SK-N-SH (cell line): Measurements from ENCODE around the gene SLC8A1. TPM values are rescaled to one million over a fixed set of nuclear protein-coding genes. Genes with fewer than 3 reads are reported as not detected.

Source experiments
- CTCF ChIA-PET: fragments of 300-600, 350-600 bp; formaldehyde crosslinking; extraction: SDS; loops from one replicate; lab custom pipeline; 2021; lab: Yijun Ruan, JAX
- POLR2A ChIA-PET: fragments of 350-600 bp; sonication (Branson Sonifier 250); formaldehyde crosslinking; extraction: SDS; loops from one replicate; lab custom pipeline; 2020; ENCODE audit warnings: antibody characterized with exemption, inconsistent platforms; lab: Yijun Ruan, JAX
- DNase-seq: peaks from one replicate; pipeline ENCODE4 v3.0.0; 2012
- H2AFZ ChIP-seq: fragments of 200-600 bp; sonication (generic); 2 replicates; pipeline ENCODE4 v1.8.1; 2016; ENCODE audit warnings: antibody characterized with exemption, mild to moderate bottlenecking, low read depth
- H3F3A ChIP-seq: fragments of 200-600 bp; sonication (generic); replicated peaks from 2 replicates; pipeline ENCODE3; 2016; ENCODE audit warnings: antibody characterized with exemption, mild to moderate bottlenecking; ENCODE audit not compliant: insufficient read depth
- H3K27ac ChIP-seq, 2 experiments: fragments of 200-500 bp in 1 of 2; fragments of 200-600 bp in 1 of 2; sonication (Bioruptor generic) in 1 of 2; sonication (generic), shearing (Covaris generic) in 1 of 2; 2 replicates each; pipeline versions ENCODE4 v1.5.1 to v1.6.1; 2014 to 2016; ENCODE audit warnings: low read depth in 2 of 2, inconsistent platforms in 1 of 2, low read length in 1 of 2, mild to moderate bottlenecking in 1 of 2, mixed read lengths in 1 of 2
- H3K27me3 ChIP-seq: fragments of 200-600 bp; sonication (generic), shearing (Covaris generic); 2 replicates; pipeline ENCODE4 v1.6.1; 2016; ENCODE audit warnings: mixed run types; ENCODE audit not compliant: insufficient read depth
- H3K36me3 ChIP-seq, 2 experiments: fragments of 200-500 bp in 1 of 2; fragments of 200-600 bp in 1 of 2; sonication (Bioruptor generic) in 1 of 2; sonication (generic) in 1 of 2; replicated peaks in 1 of 2; 2 replicates each; pipeline versions ENCODE3 to v1.5.1; 2014 to 2016; ENCODE audit warnings: low read length in 1 of 2, mild to moderate bottlenecking in 1 of 2; ENCODE audit not compliant: insufficient read depth in 2 of 2, control insufficient read depth in 1 of 2
- H3K4me1 ChIP-seq, 2 experiments: fragments of 200-500 bp in 1 of 2; fragments of 200-600 bp in 1 of 2; sonication (Bioruptor generic) in 1 of 2; sonication (generic), shearing (Covaris generic) in 1 of 2; 2 replicates each; pipeline versions ENCODE4 v1.5.1 to v1.6.1; 2014 to 2016; ENCODE audit warnings: low read depth in 1 of 2, low read length in 1 of 2, mixed run types in 1 of 2; ENCODE audit not compliant: insufficient read depth in 2 of 2, control insufficient read depth in 1 of 2
- H3K4me2 ChIP-seq: fragments of 200-600 bp; sonication (generic), shearing (Covaris generic); 2 replicates; pipeline ENCODE4 v1.6.1; 2017; ENCODE audit warnings: mixed run types
- H3K4me3 ChIP-seq, 2 experiments: fragments of 200-500 bp in 1 of 2; fragments of 200-600 bp in 1 of 2; sonication (Bioruptor generic) in 1 of 2; sonication (generic), shearing (Covaris generic) in 1 of 2; 2 replicates each; pipeline versions ENCODE4 v1.5.1 to v1.8.1; 2014 to 2016; ENCODE audit warnings: low read depth in 2 of 2, inconsistent platforms in 1 of 2, low read length in 1 of 2, mild to moderate bottlenecking in 1 of 2, mixed read lengths in 1 of 2, moderate library complexity in 1 of 2
- H3K79me2 ChIP-seq: fragments of 200-600 bp; sonication (generic); 2 replicates; pipeline ENCODE4 v1.8.1; 2017; ENCODE audit warnings: mild to moderate bottlenecking; ENCODE audit not compliant: insufficient read depth
- H3K9ac ChIP-seq: fragments of 200-600 bp; sonication (generic); 2 replicates; pipeline ENCODE4 v1.6.1; 2017; ENCODE audit warnings: mixed run types
- H3K9me2 ChIP-seq: fragments of 200-600 bp; sonication (generic); 2 replicates; pipeline ENCODE4 v1.6.1; 2017; ENCODE audit warnings: mixed run types
- H3K9me3 ChIP-seq: fragments of 200-600 bp; sonication (generic); 2 replicates; pipeline ENCODE4 v1.6.1; 2017; ENCODE audit warnings: mixed run types, mild to moderate bottlenecking, moderate library complexity
- H4K20me1 ChIP-seq: fragments of 200-600 bp; sonication (generic); 2 replicates; pipeline ENCODE4 v1.6.1; 2017; ENCODE audit warnings: mild to moderate bottlenecking, mixed run types; ENCODE audit not compliant: insufficient read depth
- EZH2phosphoT487 ChIP-seq: fragments of 200-600 bp; sonication (generic); IDR thresholded peaks from 2 replicates; pipeline ENCODE4 v1.6.1; 2017; ENCODE audit warnings: low read depth, mixed run types, mild to moderate bottlenecking, antibody characterized with exemption, moderate library complexity, borderline replicate concordance
- FOSL2 ChIP-seq: IDR thresholded peaks from 2 replicates; pipeline ENCODE4 v1.4.0; 2012; ENCODE audit warnings: low read depth, mild to moderate bottlenecking, moderate library complexity, borderline replicate concordance
- FOXM1 ChIP-seq: IDR thresholded peaks from 2 replicates; pipeline ENCODE4 v1.4.0; 2012; ENCODE audit warnings: low read depth, mild to moderate bottlenecking
- GABPA ChIP-seq: IDR thresholded peaks from 2 replicates; pipeline ENCODE4 v1.4.0; 2012; ENCODE audit warnings: low read depth, mild to moderate bottlenecking
- IRF3 ChIP-seq: fragments of 150-350 bp; IDR thresholded peaks from 2 replicates; pipeline ENCODE4 v1.6.1; 2016; ENCODE audit warnings: mild to moderate bottlenecking, low read depth, low read length
- JUND ChIP-seq: IDR thresholded peaks from 2 replicates; pipeline ENCODE4 v1.4.0; 2012
- MEF2A ChIP-seq: IDR thresholded peaks from 2 replicates; pipeline ENCODE4 v1.4.0; 2012; ENCODE audit warnings: low read depth, borderline replicate concordance
- NFIC ChIP-seq: IDR thresholded peaks from 2 replicates; pipeline ENCODE4 v1.4.0; 2012; ENCODE audit warnings: borderline replicate concordance
- POLR2AphosphoS5 ChIP-seq: IDR thresholded peaks from 2 replicates; pipeline ENCODE4 v1.6.1; 2012; ENCODE audit warnings: low read depth, low read length
- RCOR1 ChIP-seq: fragments of 150-350 bp; IDR thresholded peaks from 2 replicates; pipeline ENCODE4 v1.6.1; 2017; ENCODE audit warnings: antibody characterized with exemption, low read length
- REST ChIP-seq: IDR thresholded peaks from 2 replicates; pipeline ENCODE4 v1.6.1; 2012; ENCODE audit warnings: mild to moderate bottlenecking, low read depth, low read length, moderate library complexity
- RXRA ChIP-seq: IDR thresholded peaks from 2 replicates; pipeline ENCODE4 v1.4.0; 2012; ENCODE audit warnings: low read depth, mild to moderate bottlenecking, borderline replicate concordance
- SIN3A ChIP-seq: IDR thresholded peaks from 2 replicates; pipeline ENCODE4 v1.6.1; 2012; ENCODE audit warnings: low read depth, mild to moderate bottlenecking, low read length, moderate library complexity, borderline replicate concordance
- TAF1 ChIP-seq: IDR thresholded peaks from 2 replicates; pipeline ENCODE4 v1.6.1; 2012; ENCODE audit warnings: low read depth, mild to moderate bottlenecking, low read length, moderate library complexity, borderline replicate concordance
- TEAD4 ChIP-seq: IDR thresholded peaks from 2 replicates; pipeline ENCODE4 v1.4.0; 2012; ENCODE audit warnings: mild to moderate bottlenecking, borderline replicate concordance; ENCODE audit not compliant: insufficient read depth
- USF1 ChIP-seq: IDR thresholded peaks from 2 replicates; pipeline ENCODE4 v1.4.0; 2012; ENCODE audit warnings: low read depth, borderline replicate concordance
- YY1 ChIP-seq: IDR thresholded peaks from 2 replicates; pipeline ENCODE4 v1.4.0; 2012; ENCODE audit warnings: low read depth, mild to moderate bottlenecking
- WGBS: methylation state at CpG from one replicate; pipeline ENCODE4 v1.1.6; 2017; ENCODE audit warnings: low lambda C conversion rate; 5-methylcytosine and 5-hydroxymethylcytosine counted together
- polyA plus RNA-seq, 3 experiments: library from polyadenylated mRNA; depleted of rRNA; stranded (reverse); fragments of >200 nt; gene quantifications; 2 replicates each; pipeline ENCODE4 v1.2.3, GENCODE V29; 2012
- TF ChIP-seq, protein P1 (sequence below): IDR thresholded peaks from 2 replicates; pipeline ENCODE4; 2012
- TF ChIP-seq, protein P2 (sequence below): fragments of 200-600 bp; sonication (generic); IDR thresholded peaks from 2 replicates; pipeline ENCODE4 v1.6.1; 2017; ENCODE audit warnings: antibody characterized with exemption, mild to moderate bottlenecking, moderate library complexity

The SLC8A1 gene
- polyA plus RNA-seq, 1 of the 3 experiments (the other 2 are of a cell fraction): 3.2 TPM

GRCh38 chr2:40210344-40210967 lies 241.4 kb downstream of the SLC8A1 start:
- H3K27ac ChIP-seq: no peak overlapping the region
- H3K9me2 ChIP-seq: no peaks in the 10 kb centered on the region
- WGBS: 81% methylated on average over 1 of the region's 1 CpG
- no peaks in the 10 kb centered on the region for H3K36me3 ChIP-seq
- no peaks in the 10 kb centered on the region for H3F3A ChIP-seq
- H3K79me2 ChIP-seq: no peaks in the 10 kb centered on the region
- no peaks in the 10 kb centered on the region for H3K27me3 ChIP-seq
- no peak overlapping the region for H2AFZ ChIP-seq
- H4K20me1 ChIP-seq: no peaks in the 10 kb centered on the region
- H3K9ac ChIP-seq: no peak overlapping the region
- ChIA-PET POLR2A (no interaction called here), CTCF (interaction anchor here (1.0 to 1.5 kb wide), 2 partner anchors 36 to 1571 kb away, joined by 3 to 4 read pairs; no protein-coding TSS in a partner anchor)
- no peak for DNase-seq
- no peaks in the 10 kb centered on the region; a peak in 2 of 4 replicates for H3K4me1 ChIP-seq
- H3K4me3 ChIP-seq: no peak overlapping the region
- H3K4me2 ChIP-seq: no peak overlapping the region
- TF ChIP-seq MEF2A (no peak), NFIC (no peak), FOSL2 (no peak), USF1 (no peak), FOXM1 (no peak), RXRA (no peak), RCOR1 (no peak), REST (no peak), POLR2AphosphoS5 (no peak), GABPA (no peak), IRF3 (no peak)
- no peaks in the 10 kb centered on the region for H3K9me3 ChIP-seq

- ChIA-PET CTCF (interaction anchor here (1.5 kb wide), 1 partner anchor 1572 kb away, joined by 4 read pairs; no protein-coding TSS in a partner anchor), POLR2A (no interaction called here)
- Histone ChIP-seq H3K4me1 (no peaks in the 10 kb centered on the region; a peak in 2 of 4 replicates), H3K4me3 (no peak overlapping the region), H3K79me2 (no peaks in the 10 kb centered on the region), H3K36me3 (no peaks in the 10 kb centered on the region), H4K20me1 (no peaks in the 10 kb centered on the region), H3K4me2 (no peak overlapping the region), H3K9me3 (no peaks in the 10 kb centered on the region), H3K27me3 (no peaks in the 10 kb centered on the region), H3K9me2 (no peaks in the 10 kb centered on the region), H3K9ac (no peak overlapping the region), H3K27ac (no peak overlapping the region), H2AFZ (no peak overlapping the region), H3F3A (no peaks in the 10 kb centered on the region)
- no peak for DNase-seq
- TF ChIP-seq, protein P1, sequence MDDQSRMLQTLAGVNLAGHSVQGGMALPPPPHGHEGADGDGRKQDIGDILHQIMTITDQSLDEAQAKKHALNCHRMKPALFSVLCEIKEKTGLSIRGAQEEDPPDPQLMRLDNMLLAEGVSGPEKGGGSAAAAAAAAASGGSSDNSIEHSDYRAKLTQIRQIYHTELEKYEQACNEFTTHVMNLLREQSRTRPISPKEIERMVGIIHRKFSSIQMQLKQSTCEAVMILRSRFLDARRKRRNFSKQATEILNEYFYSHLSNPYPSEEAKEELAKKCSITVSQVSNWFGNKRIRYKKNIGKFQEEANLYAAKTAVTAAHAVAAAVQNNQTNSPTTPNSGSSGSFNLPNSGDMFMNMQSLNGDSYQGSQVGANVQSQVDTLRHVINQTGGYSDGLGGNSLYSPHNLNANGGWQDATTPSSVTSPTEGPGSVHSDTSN: no peak
- TF ChIP-seq FOSL2: no peak
- TF ChIP-seq TAF1: no peak
- no peak for TF ChIP-seq YY1
- no peak for TF ChIP-seq TEAD4
- TF ChIP-seq JUND: no peak
- no peak for TF ChIP-seq SIN3A
- no peak for TF ChIP-seq RCOR1
- TF ChIP-seq EZH2phosphoT487: no peak
- TF ChIP-seq POLR2AphosphoS5: no peak
- TF ChIP-seq, protein P2, sequence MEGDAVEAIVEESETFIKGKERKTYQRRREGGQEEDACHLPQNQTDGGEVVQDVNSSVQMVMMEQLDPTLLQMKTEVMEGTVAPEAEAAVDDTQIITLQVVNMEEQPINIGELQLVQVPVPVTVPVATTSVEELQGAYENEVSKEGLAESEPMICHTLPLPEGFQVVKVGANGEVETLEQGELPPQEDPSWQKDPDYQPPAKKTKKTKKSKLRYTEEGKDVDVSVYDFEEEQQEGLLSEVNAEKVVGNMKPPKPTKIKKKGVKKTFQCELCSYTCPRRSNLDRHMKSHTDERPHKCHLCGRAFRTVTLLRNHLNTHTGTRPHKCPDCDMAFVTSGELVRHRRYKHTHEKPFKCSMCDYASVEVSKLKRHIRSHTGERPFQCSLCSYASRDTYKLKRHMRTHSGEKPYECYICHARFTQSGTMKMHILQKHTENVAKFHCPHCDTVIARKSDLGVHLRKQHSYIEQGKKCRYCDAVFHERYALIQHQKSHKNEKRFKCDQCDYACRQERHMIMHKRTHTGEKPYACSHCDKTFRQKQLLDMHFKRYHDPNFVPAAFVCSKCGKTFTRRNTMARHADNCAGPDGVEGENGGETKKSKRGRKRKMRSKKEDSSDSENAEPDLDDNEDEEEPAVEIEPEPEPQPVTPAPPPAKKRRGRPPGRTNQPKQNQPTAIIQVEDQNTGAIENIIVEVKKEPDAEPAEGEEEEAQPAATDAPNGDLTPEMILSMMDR: no peak
Measured at GRCh38 chr2:40209761-40210160, 242.1 kb downstream of the SLC8A1 start.
